Measurements from ENCODE around the gene CLBA1.
"Not testable (repeated sequence)": the region's sequence is repeated elsewhere in the genome, so short reads cannot be mapped to it uniquely, and the experiment has no call there.

The CLBA1 gene

GRCh38 chr14:105026033-105026785 lies 40.6 kb downstream of the CLBA1 start:
- DNase-seq = no peak

GRCh38 chr14:105026802-105027563 lies 41.4 kb downstream of the CLBA1 start:
- DNase-seq = no peak

- DNase-seq = not testable (repeated sequence)
Measured at GRCh38 chr14:105027718-105028117, 42.1 kb downstream of the CLBA1 start.

GRCh38 chr14:105028251-105028927 lies 42.8 kb downstream of the CLBA1 start:
- no peak for DNase-seq

GRCh38 chr14:105029402-105029801 lies 43.8 kb downstream of the CLBA1 start:
- DNase-seq = no peak

GRCh38 chr14:105030194-105030593 lies 44.6 kb downstream of the CLBA1 start:
- no peak for DNase-seq

- DNase-seq = no peak
Measured at GRCh38 chr14:105030836-105031396, 45.3 kb downstream of the CLBA1 start.

GRCh38 chr14:105032451-105032901 lies 46.9 kb downstream of the CLBA1 start:
- not testable (repeated sequence) for DNase-seq

- not testable (repeated sequence) for DNase-seq
Measured at GRCh38 chr14:105033412-105033900, 47.9 kb downstream of the CLBA1 start.

- DNase-seq = no peak
Measured at GRCh38 chr14:105034315-105035039, 48.9 kb downstream of the CLBA1 start.

- DNase-seq = not testable (repeated sequence)
Measured at GRCh38 chr14:105035616-105036015, 50.0 kb downstream of the CLBA1 start.

GRCh38 chr14:105039458-105040205 lies 54.0 kb downstream of the CLBA1 start:
- no peak for DNase-seq

GRCh38 chr14:105041841-105042765 lies 56.5 kb downstream of the CLBA1 start:
- no peak for DNase-seq

- no peak for DNase-seq
Measured at GRCh38 chr14:105042813-105043212, 57.2 kb downstream of the CLBA1 start.

- DNase-seq = no peak
Measured at GRCh38 chr14:105043641-105044040, 58.1 kb downstream of the CLBA1 start.

Measured in activated CD4-positive, alpha-beta T cell treated with anti-CD3 and anti-CD28 coated beads, Interleukin-2, amount 50 U/mL, for 4 hours (primary cell).